Measurements from ENCODE around the gene FADS6.

The FADS6 gene

GRCh38 chr17:74851612-74852236, 41.7 kb downstream of the FADS6 start:
- DNase-seq, result no peak

GRCh38 chr17:74850914-74851313, 42.5 kb downstream of the FADS6 start:
- no peak for DNase-seq

GRCh38 chr17:74850310-74850709, 43.1 kb downstream of the FADS6 start:
- DNase-seq, result no peak

GRCh38 chr17:74848656-74849399, 44.6 kb downstream of the FADS6 start:
- DNase-seq, result no peak

GRCh38 chr17:74846621-74847020, 46.8 kb downstream of the FADS6 start:
- DNase-seq, result no peak

GRCh38 chr17:74843352-74843627, 50.1 kb downstream of the FADS6 start:
- DNase-seq, result no peak

- DNase-seq, result no peak
Measured at GRCh38 chr17:74842599-74843351, 50.7 kb downstream of the FADS6 start.

GRCh38 chr17:74842146-74842598, 51.3 kb downstream of the FADS6 start:
- DNase-seq, result no peak

- no peak for DNase-seq
Measured at GRCh38 chr17:74840989-74841666, 52.3 kb downstream of the FADS6 start.

- DNase-seq, result no peak
Measured at GRCh38 chr17:74839990-74840852, 53.2 kb downstream of the FADS6 start.

- DNase-seq, result no peak
Measured at GRCh38 chr17:74838274-74838673, 55.2 kb downstream of the FADS6 start.

- no peak for DNase-seq
Measured at GRCh38 chr17:74836691-74837467, 56.6 kb downstream of the FADS6 start.

GRCh38 chr17:74836191-74836590, 57.2 kb downstream of the FADS6 start:
- DNase-seq, result no peak

GRCh38 chr17:74833501-74834377, 59.7 kb downstream of the FADS6 start:
- no peak for DNase-seq

GRCh38 chr17:74832421-74832820, 61.0 kb downstream of the FADS6 start:
- no peak for DNase-seq

- DNase-seq, result no peak
Measured at GRCh38 chr17:74831444-74832146, 61.8 kb downstream of the FADS6 start.

- DNase-seq, result no peak
Measured at GRCh38 chr17:74830861-74831260, 62.6 kb downstream of the FADS6 start.

GRCh38 chr17:74827800-74828199, 65.6 kb downstream of the FADS6 start:
- no peak for DNase-seq

All from KG1 (cell line).